GM12892 (cell line): ENCODE data around the gene CFAP119.

ENCODE experiments used
- DNase-seq: peaks from one replicate; pipeline ENCODE4 v3.0.0; 2011; ENCODE audit not compliant: insufficient read length
- FAIRE-seq: peaks from 2 replicates; lab custom pipeline; 2011; peaks lifted over from hg19 to GRCh38; lab: Jason Lieb, UNC
- POLR2A ChIP-seq: IDR thresholded peaks from 2 replicates; pipeline ENCODE4 v1.6.1; 2011; ENCODE audit warnings: low read depth, low read length, control low read depth
- POLR2AphosphoS5 ChIP-seq: IDR thresholded peaks from 2 replicates; pipeline ENCODE4 v1.6.1; 2011; ENCODE audit warnings: low read depth, low read length, control low read depth
- TAF1 ChIP-seq: IDR thresholded peaks from 2 replicates; pipeline ENCODE4 v1.6.1; 2011; ENCODE audit warnings: low read depth, mild to moderate bottlenecking, control low read depth, low read length, borderline replicate concordance

CFAP119 gene

DNA sequence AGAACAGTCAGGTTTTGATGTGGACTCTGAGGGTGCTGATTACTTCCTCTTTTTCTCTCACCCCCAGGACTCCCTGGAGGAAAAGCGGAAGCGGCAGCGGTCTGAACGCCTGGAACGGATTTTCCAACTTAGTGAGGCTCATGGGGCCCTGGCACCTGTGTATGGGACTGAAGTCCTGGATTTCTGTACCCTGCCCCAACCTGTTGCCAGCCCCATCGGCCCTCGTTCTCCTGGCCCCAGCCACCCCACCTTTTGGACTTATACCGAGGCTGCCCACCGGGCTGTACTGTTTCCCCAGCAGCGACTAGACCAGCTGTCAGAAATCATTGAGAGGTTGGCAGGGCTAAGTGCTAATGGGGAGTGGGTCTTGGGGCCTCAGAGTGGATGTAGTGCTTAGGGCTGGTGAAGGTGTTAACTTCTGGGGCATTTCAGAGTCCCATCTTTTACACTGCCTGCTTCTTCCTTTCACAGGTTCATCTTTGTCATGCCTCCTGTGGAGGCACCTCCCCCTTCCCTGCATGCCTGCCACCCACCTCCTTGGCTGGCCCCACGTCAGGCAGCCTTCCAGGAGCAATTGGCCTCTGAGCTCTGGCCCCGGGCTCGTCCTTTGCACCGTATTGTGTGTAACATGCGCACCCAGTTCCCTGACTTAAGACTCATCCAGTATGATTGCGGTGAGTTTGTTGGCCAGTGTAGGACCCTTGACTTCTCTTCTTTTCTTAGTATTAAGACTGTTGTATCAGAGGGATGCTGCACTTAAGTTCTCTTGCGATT, 32.8 kb downstream of the CFAP119 start:
- FAIRE-seq (no peak), DNase-seq (no peak)
- TF ChIP-seq TAF1 (no peak), POLR2AphosphoS5 (no peak), POLR2A (no peak)

DNA sequence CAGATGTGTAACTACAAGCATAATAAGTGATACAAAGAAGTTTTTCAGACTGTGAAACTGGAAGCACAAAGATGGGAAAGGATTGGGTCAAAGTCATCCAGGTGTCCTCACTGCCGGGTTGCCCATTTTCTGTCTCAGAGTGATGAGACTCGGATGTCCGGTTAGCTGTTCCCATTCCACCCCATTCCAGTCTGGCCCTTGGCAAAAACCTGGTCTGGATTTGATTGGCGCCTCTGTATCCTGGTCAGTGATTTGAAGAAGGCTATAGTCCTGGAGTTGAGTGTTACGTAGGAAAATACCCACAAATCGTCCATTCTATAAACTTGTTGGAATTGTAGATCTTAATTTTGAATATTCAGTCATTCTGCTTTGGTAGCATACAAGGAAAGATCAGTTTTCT, 33.5 kb downstream of the CFAP119 start:
- FAIRE-seq (no peak), DNase-seq (no peak)
- TF ChIP-seq POLR2AphosphoS5, result no peak
- TF ChIP-seq POLR2A, result no peak
- no peak for TF ChIP-seq TAF1

DNA sequence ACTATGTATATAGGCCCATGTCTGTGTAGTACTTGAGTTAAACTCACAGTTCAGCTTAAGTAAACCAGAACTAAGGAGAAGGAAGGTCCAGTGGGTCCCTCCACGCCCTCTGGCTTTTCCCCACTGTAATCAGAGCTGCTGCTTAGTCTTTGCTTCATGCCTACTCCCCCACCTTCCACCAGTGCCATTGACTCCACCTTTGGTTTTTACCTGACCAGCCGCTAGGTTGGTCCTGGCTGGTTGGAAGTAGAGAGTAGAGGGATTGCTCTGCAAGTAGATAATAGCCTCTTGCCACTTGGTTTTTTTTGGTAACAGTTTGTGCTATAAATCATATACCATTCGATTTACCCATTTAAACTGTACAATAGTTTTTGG, 36.5 kb downstream of the CFAP119 start:
- DNase-seq (no peak), FAIRE-seq (no peak)
- no peak for TF ChIP-seq POLR2AphosphoS5
- TF ChIP-seq TAF1, result no peak
- no peak for TF ChIP-seq POLR2A

DNA sequence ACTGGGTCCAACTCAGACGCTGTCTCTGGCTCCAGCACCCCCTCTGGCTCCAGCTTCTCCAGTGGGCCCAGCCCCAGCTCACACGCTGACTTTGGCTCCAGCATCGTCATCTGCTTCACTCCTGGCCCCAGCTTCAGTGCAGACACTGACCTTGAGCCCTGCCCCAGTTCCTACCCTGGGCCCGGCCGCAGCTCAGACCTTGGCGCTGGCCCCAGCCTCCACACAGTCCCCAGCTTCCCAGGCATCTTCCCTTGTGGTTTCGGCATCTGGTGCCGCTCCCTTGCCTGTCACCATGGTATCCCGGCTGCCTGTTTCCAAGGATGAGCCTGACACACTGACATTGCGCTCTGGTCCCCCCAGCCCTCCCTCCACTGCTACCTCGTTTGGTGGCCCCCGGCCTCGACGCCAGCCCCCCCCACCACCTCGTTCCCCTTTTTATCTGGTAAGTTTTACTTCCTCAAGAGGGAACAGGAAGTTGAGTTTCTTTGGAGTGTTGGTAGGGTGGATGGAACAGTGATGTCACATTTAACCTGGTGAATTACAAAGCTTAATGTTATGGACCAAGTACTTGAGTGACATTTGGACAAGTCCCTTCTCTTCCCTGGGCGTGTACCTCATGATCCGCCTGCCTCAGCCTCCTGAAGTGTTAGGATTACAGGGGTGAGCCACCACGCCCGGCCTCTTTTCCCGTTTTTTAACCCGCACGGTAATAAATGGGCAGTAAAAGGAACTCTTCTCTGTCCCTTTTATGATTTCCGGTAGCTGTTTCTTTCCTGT, 37.0 kb downstream of the CFAP119 start:
- no peak for FAIRE-seq
- no peak for DNase-seq

DNA sequence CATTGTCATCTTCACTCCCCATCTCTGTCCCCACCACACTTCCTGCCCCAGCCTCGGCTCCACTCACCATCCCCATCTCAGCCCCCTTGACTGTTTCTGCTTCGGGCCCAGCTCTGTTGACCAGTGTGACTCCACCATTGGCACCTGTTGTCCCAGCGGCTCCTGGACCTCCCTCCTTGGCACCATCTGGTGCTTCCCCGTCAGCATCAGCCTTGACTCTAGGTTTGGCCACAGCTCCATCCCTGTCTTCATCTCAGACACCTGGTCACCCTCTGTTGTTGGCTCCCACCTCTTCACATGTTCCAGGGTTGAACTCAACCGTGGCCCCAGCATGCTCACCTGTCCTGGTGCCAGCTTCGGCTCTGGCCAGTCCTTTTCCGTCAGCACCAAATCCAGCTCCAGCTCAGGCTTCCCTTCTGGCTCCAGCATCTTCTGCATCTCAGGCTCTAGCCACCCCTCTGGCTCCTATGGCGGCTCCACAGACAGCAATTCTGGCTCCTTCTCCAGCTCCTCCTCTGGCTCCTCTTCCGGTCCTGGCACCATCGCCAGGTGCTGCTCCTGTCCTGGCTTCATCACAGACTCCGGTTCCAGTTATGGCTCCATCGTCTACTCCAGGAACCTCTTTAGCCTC, 38.0 kb downstream of the CFAP119 start:
- FAIRE-seq (no peak), DNase-seq (no peak)
- TF ChIP-seq POLR2A, result no peak
- TF ChIP-seq POLR2AphosphoS5, result no peak
- no peak for TF ChIP-seq TAF1

More for the DNA sequence above, 37.0 kb downstream of the CFAP119 start:
- TF ChIP-seq POLR2AphosphoS5 (no peak), TAF1 (no peak), POLR2A (no peak; the same call in 1 of the 2 replicates)

DNA sequence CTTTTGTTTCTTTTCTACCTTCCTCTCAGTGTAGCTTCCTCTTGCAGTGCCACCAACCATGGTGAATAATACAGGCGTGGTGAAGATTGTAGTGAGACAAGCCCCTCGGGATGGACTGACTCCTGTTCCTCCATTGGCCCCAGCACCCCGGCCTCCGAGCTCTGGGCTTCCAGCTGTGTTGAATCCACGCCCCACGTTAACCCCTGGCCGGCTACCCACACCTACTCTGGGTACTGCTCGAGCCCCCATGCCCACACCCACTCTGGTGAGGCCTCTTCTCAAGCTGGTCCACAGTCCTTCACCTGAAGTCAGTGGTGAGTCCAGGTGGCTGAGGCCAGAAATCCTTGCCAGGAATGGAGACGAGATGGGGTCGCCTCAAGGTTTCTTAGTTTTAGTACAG, 38.9 kb downstream of the CFAP119 start:
- TF ChIP-seq TAF1 (no peak), POLR2A (no peak), POLR2AphosphoS5 (no peak)
- FAIRE-seq (no peak), DNase-seq (no peak)

DNA sequence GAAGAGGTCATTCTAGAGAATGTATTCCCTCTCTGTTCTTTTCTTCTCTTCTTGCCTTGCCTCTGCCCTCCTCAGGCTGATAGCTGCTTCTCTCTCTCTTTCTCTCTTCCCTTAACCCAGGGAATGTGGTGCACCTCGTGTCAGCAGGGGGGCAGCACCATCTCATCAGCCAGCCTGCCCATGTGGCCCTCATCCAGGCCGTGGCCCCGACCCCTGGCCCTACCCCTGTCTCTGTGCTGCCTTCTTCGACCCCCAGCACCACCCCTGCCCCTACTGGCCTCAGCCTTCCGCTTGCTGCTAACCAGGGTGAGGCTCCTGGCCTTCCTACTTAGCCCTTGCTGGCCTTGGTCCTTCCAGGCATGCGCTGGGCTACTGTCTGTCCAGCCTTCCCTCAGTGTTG, 39.4 kb downstream of the CFAP119 start:
- no peak for DNase-seq
- no peak for FAIRE-seq
- no peak for TF ChIP-seq TAF1
- no peak for TF ChIP-seq POLR2A
- TF ChIP-seq POLR2AphosphoS5, result no peak

DNA sequence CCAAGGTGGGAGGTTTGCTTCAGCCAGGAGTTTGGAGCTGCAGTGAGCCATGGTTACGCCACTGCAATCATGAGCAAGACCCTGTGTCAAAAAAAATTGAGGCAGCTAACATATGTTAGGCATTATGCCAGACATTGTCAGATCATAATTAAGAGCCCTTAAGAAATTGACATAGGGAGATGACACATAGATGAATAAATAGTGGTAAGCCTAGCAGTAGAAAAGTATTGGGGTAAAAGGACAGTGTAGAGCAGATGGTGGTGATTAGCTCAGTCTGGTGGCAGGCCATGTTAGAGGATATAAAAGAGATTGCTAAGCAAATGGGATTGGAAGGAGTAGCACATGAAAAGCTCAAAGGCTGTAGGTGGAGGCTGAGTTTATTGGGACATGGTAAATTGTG, 40.3 kb downstream of the CFAP119 start:
- TF ChIP-seq POLR2A, result no peak
- no peak for TF ChIP-seq TAF1
- TF ChIP-seq POLR2AphosphoS5, result no peak
- DNase-seq (no peak), FAIRE-seq (no peak)

DNA sequence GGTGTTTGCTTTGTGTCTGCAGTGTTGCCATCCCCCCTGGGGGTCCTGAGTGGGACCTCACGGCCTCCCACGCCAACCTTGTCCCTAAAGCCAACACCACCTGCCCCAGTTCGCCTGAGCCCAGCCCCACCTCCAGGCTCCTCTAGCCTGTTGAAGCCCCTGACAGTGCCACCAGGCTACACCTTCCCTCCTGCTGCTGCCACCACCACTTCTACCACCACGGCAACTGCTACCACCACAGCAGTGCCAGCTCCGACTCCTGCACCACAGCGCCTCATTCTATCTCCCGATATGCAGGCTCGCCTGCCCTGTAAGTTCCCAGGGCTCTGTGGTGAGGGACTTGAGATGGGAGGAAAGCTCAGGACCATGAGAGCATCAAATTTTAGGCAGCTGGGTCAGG, 40.7 kb downstream of the CFAP119 start:
- no peak for DNase-seq
- FAIRE-seq, result no peak
- TF ChIP-seq TAF1 (no peak), POLR2AphosphoS5 (no peak), POLR2A (no peak)

DNA sequence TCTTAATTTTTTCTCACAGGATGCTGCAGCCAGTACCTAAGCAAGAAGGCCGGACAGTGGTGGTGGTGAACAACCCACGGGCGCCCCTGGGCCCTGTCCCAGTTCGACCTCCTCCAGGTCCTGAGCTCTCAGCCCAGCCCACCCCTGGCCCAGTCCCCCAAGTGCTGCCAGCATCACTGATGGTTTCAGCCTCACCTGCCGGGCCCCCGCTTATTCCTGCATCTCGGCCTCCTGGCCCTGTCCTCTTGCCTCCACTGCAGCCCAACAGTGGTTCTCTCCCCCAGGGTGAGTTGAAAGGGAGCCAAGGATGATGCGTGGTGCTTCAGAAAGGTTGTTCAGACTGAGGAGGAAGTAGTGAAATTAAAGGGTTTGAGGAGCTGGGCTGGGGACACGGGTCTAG, 41.2 kb downstream of the CFAP119 start:
- no peak for FAIRE-seq
- DNase-seq, result no peak
- TF ChIP-seq TAF1 (no peak), POLR2AphosphoS5 (no peak)

DNA sequence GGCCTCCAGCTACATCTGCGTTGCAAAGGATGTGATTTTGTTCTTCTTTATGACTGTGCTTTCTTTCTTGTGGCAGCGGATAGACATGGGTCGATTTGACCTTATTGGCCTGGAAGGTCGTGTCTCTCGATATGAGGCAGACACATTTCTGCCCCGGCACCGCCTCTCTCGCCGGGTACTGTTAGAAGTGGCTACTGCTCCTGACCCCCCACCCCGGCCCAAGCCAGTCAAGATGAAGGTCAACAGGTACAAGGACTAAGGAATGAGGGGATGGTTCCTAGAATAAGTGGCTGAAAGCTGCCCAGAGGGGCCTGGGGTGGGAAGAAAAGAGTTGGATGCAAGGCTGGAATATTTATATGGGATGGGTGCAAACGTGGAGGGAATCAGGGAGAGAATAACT, 41.8 kb downstream of the CFAP119 start:
- DNase-seq, result no peak
- FAIRE-seq, result no peak

More for the DNA sequence above, 41.8 kb downstream of the CFAP119 start:
- TF ChIP-seq TAF1, result no peak
- no peak for TF ChIP-seq POLR2AphosphoS5
- TF ChIP-seq POLR2A, result no peak
